ENCODE data around the gene SLC13A4.
"Not testable (repeated sequence)": the region's sequence is repeated elsewhere in the genome, so short reads cannot be mapped to it uniquely, and the experiment has no call there.

Gene SLC13A4

DNA sequence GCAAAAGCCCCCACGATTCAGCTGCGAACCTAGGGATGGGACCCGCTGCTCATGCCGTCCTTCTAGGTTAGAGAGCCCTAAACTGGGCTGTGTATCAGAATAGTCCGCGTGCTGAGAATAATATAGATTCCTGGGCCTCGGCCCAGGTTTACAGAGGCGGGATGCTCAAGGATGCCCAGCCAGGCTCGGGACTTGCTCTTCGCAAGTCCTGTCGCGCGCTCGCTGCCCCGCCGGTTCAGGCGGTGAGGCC, 65.9 kb downstream of the SLC13A4 start:
- no peak for DNase-seq (ENCODE audit: low read depth)

DNA sequence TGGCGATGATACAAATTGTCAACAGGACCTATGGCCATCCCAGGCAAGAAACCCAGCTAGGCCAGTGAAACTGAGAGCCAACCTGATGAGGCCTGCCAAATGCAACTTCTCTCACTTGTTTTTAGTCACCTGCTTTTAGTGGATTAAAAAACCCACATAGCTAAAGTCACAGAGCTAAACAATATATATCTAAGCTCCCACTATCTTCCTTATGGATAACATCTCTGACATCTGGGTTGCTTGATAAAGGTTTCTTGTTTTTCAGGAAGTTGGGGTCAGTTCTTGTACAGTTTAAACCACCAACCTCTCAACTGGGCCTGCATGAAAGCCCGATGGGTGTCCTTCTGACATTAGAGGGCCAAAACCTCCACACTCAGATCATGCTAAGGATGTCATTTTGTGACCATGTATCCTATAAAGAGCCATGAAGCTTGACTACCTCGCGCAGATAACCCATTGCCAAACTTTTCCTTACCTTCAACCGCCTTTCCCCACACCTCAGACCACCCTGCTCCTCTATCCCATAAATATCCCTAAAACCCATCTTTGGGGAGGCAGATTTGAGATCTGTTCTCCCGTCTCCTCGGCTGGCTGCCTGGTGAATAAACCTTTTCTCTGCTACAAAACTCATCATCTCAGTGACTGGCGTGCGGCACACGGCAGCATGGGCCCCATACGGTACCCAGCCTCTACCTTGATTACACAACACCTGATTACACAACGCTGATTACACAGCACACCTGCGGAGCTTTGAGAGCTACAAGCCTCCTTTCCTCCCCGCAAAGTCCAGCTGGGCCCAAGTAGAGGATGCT, 66.5 kb downstream of the SLC13A4 start:
- DNase-seq (ENCODE audit: low read depth) = no peak

DNA sequence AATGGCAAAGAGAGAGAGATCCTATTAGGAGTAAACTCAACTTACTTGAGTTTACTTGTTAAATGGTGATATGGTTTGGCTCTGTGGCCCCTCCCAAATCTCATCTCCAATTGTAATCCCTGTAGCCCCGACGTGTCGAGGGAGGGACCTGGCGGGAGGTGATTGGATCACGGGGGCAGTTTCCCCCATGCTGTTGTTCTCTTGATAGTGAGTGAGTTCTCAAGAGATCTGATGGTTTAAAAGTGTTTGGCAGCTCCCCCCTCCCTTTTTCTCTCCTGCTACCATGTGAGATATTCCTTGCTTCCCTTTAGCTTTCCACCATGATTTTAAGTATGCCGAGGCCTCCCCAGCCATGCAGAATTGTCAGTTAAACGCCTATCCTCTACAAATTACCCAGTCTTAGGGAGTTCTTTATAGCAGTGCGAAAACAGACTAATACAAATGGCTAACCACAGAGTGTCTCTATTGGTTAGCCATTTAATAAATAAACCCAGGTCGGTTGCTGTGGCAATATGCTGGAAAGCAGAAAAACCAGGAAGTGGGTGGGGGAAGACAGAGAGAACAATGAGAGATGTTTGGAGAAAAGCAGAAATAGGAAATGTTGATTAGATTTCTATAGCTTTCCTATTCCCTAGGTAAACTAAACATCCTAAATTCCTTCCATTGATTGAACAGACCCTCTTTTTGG, 68.7 kb downstream of the SLC13A4 start:
- DNase-seq (ENCODE audit: low read depth) = peak; percentile 28

DNA sequence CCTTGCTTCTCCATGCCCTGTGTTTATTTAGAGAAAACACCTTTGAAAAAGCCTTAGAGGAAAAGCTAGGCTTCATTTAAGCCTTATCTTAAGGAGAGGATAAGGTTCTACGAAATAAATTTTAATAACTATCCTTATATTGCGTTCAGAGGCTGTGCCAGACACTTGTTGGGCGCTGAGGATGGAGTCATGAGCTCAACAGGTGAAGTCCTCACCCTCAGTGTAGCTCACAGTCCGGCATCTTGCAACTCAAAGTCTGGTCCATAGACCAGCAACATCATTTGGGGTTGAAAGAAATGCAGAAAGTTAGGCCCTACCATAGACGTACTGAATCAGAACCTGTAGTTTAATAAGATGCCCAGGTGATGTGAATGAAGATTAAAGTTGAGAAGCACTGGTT, 69.4 kb downstream of the SLC13A4 start:
- DNase-seq (ENCODE audit: low read depth) = no peak

DNA sequence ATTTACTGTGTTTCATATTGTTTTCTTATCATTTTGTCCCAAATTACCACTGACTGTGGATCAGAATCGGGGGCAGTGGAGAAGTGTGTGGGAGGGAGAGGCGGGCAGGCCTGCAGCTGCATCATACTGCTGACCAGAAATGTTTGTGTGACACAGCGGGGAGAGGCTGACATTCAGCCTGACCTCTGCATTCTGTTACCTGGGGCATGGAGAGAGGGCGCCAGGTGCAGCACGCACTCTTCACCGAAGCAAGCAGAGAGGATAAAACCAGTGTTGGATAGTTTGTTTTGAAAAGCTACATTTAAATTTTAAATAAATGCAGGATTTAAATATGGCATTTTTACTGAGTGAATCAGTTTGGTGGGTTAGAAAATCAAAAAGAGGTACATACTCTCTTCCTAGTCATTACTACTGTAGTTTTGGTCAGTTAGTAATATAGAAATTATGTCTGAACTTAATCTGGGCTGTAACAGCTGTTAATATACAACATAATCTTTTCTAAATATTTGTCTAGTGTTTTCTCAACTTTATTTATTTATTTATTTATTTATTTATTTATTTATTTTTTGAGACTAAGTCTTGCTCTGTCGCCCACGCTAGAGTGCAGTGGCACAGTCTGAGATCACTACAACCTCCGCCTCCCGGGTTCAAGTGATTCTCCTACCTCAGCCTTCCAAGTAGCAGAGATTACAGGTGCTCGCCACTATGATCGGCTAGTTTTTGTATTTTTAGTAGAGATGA, 74.5 kb downstream of the SLC13A4 start:
- peak; percentile 31 for DNase-seq (ENCODE audit: low read depth)

DNA sequence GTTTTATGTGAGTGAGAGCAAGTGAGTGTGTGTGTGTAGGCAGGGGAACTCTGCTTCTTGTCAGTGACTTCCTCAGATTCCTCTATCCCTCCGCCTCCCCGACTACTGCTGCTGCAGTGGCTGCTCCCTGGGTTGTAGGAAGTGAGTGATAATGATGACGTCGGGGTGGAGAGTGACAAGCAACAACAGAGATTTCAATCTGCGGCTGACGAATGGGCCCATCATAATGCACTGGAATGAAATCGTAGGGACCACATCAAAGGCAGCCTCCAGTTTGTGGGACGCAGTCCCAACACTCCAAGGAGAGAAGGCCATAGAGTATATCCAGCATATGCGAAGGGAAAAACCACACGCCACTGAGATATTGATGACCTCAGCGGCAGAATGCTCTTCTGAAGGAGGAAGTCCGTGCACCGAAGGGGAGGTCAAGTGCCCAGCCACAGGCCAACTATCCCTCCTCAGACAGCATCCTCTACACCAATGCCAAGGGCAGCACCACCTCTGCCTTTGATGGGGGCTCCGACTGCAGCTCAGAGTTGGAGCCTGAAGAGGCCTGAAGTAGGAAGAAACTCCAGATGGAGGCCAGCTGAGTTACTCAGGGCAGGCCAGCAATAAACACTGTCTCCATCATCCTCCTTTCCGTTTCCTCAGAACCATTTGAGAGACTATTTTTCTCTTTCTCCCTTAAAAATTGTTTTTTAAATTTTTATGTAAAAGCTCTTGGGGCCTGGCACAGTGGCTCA, 77.0 kb downstream of the SLC13A4 start:
- DNase-seq (ENCODE audit: low read depth) = peak; percentile 21

DNA sequence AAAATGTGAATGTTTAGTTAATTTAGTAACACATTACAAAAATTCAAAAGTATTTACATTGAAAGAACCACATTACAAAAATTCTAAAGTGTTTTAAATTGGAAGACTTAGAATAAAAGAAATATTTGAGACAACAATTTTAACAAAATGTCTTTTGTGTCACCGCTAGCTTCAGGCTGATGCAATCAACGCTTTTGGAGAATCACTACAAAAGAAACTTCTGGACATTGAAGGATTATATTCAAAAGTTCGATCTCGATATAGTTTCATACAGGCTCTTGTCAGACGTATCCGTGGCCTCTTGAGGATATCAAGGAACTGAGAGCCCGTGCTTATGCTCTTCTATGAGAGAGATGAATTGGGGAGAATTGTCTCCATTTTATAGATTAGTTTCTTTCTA, 79.8 kb downstream of the SLC13A4 start:
- DNase-seq (ENCODE audit: low read depth) = no peak

DNA sequence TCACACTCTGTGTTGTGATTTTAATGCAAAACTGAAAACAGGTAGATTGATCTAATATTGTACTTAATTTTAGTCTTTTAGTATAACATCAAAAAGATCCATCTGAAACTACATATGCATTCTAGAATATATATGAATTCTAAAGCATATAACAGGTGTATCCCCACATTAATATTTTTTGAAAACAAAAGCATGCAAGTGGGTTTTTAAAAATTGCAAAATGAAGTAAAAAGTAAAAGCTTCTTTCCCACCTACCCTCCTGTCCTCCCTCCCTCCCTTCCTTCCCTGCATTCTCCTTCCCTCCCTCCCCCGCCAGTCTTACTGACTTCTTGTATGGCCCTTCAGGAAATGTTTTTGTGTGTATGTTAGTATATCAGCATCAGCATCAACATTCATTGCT, 80.2 kb downstream of the SLC13A4 start:
- no peak for DNase-seq (ENCODE audit: low read depth)

DNA sequence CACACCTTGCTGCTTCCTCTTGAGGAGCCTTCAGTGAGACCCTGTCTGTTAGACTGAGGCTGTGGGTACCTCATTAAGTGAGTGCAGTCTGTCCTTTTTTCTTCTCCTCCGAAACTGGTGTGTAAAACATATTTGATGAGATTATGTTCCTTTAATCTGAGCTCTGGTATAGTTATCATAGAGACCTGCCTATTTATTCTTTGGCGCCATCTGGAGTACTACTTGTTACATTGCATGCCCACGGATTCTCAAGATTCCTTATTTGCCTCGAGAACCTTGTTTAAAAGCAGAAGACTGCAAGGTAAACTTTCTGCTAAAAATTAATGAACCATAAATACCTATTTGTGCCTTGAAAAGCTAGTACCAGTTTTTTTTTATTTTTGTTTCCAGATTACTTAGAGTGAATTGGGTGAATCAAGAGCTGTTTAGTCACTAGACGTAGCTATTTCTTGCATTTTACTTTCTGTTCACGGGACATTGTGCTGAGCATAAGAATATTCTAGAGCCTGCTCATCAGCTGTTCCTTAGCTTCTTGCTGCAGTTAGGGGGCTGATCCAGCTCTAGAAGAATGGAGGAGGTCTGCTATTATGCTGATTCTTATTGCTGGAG, 82.6 kb downstream of the SLC13A4 start:
- peak; percentile 65 for DNase-seq (ENCODE audit: low read depth)

DNA sequence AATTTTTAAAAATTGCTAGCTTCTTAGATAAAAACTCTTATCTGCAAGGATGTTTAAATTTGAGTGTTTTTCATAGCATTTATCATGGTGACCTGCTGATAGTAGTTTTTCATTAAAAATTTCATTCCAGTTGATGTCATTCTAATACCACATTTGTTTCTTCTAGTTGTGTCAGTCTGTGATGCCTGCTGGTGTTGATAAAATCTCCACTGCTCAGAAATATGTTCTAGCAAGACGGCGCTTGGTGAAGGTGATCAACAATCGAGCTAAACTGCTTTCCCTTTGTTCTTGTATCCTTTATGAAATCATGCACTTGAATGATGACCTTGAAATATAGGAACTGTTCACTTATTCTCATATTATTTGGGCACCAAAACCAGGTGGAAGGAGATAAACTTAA, 83.3 kb downstream of the SLC13A4 start:
- no peak for DNase-seq (ENCODE audit: low read depth)

DNA sequence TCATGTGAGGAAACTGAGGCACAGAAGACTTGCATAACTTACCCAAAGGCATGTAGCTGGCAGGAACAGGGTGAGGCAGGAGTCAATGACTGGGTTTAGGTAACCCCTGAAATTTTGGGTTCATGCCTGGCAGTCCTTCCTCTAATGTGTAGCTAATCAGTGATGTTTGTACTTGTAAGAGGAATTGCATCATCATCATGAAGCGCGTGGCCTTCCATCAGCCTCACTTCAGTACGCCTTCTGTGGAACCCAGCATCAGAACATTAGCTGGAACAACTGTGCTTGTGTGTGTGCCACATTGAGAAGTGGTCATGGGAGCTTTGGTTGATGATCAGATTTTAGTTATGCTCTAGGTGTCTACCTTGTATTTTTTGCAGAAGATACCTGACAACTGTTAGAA, 83.8 kb downstream of the SLC13A4 start:
- DNase-seq (ENCODE audit: low read depth) = peak; percentile 38

DNA sequence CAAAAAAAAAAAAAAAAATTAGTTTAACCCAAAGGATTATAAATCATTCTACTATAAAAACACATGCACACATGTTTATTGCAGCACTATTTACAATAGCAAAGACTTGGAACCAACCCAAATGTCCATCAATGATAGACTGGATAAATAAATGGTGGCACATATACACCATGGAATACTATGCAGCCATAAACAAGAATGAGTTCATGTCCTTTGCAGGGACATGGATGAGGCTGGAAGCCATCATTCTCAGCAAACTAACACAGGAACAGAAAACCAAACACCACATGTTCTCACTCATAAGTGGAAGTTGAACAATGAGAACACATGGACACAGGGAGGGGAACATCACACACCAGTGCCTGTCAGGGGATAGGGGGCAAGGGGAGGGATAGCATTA, 88.3 kb downstream of the SLC13A4 start:
- not testable (repeated sequence) for DNase-seq (ENCODE audit: low read depth)

DNA sequence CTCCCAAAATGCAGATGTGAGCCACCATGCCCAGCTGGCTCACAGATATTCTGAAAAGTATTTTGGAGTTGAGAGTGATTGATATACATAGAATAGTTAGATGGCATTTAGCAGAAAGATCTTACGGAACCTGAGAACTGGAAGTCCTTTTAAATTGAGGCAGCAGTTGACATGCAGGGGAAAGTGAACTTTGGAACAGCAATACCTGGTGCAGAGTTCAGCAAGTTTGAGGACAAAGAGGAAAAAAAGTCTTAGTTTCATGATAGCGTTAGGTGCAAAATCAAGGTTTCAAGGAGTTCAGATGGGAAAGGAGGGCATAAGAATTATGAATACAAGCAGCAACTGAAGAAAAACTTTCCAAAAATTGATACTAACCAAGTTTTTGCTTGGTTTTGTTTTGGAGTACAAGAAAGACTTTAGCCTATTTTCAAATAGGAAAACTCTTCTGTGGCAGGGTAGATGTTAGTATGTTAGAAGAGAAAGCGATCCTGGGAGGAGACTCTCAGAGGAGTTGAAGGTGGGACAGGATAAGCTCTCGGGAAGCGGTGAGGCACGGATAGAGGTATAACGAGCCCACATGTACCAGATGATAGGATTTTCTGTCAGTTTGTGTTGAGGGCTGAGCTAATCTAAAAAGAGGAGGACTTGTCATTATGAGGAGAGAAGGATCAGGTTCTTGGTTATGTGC, 93.7 kb downstream of the SLC13A4 start:
- DNase-seq (ENCODE audit: low read depth) = no peak
